Spleen (tissue), 13 donors: ENCODE data around the gene GPAT2. TPM values are rescaled to one million over a fixed set of nuclear protein-coding genes. Genes with fewer than 3 reads are reported as not detected.
"Not testable (repeated sequence)": the region's sequence is repeated elsewhere in the genome, so short reads cannot be mapped to it uniquely, and the experiment has no call there.

Experiments
- DNase-seq: peaks from one replicate; pipeline ENCODE4 v3.0.0-alpha.2; 2020
- H3K27ac ChIP-seq, 8 donors: fragments of 200-600 bp; sonication (generic) in 7 of 8; 1 replicate in 4 of 8; 2 replicates in 4 of 8; pipeline versions ENCODE4 v1.5.0 to v1.8.0; 2016 to 2021; ENCODE audit warnings: inconsistent platforms in 4 of 8, mild to moderate bottlenecking in 4 of 8, moderate library complexity in 1 of 8
- H3K27me3 ChIP-seq, 7 donors: fragments of 200-600 bp; sonication (generic) in 6 of 7; replicated peaks in 1 of 7; 1 replicate in 4 of 7; 2 replicates in 3 of 7; pipeline versions ENCODE4 v1.5.0 to v1.8.0; 2016 to 2021; ENCODE audit warnings: inconsistent platforms in 3 of 7, mild to moderate bottlenecking in 1 of 7
- H3K36me3 ChIP-seq, 6 donors: fragments of 200-600 bp; sonication (generic) in 5 of 6; 1 replicate in 4 of 6; 2 replicates in 2 of 6; pipeline versions ENCODE4 v1.5.0 to v1.8.0; 2016 to 2021; ENCODE audit warnings: inconsistent platforms in 2 of 6
- H3K4me1 ChIP-seq, 6 donors: fragments of 200-600 bp; sonication (generic) in 5 of 6; 1 replicate in 3 of 6; 2 replicates in 3 of 6; pipeline versions ENCODE4 v1.5.0 to v1.8.0; 2016 to 2021; ENCODE audit warnings: inconsistent platforms in 3 of 6
- H3K4me3 ChIP-seq, 8 donors: fragments of 200-600 bp; sonication (generic) in 7 of 8; 1 replicate in 4 of 8; 2 replicates in 4 of 8; pipeline versions ENCODE4 v1.5.0 to v1.8.0; 2016 to 2021; ENCODE audit warnings: inconsistent platforms in 4 of 8, mild to moderate bottlenecking in 4 of 8, moderate library complexity in 2 of 8
- H3K9me3 ChIP-seq, 8 donors: fragments of 200-600 bp; sonication (generic) in 7 of 8; 1 replicate in 4 of 8; 2 replicates in 4 of 8; pipeline versions ENCODE4 v1.5.0 to v1.8.0; 2016 to 2021; ENCODE audit warnings: inconsistent platforms in 4 of 8
- POLR2A ChIP-seq, 3 donors: fragments of 450-650 bp; IDR thresholded peaks; one replicate each; pipeline ENCODE4 v1.5.1; 2017; ENCODE audit warnings: antibody characterized with exemption in 3 of 3, mild to moderate bottlenecking in 1 of 3
- POLR2AphosphoS5 ChIP-seq, 3 donors: sonication (generic); formaldehyde crosslinking; IDR thresholded peaks; one replicate each; pipeline ENCODE4 v1.5.1; 2017; ENCODE audit warnings: antibody characterized with exemption in 3 of 3
- WGBS, 5 donors: extraction: QIAGEN DNeasy Blood & Tissue Kit in 3 of 5; methylation state at CpG; one replicate each; pipeline versions ENCODE4 v1.1.5 to v1.1.7; 2013 to 2018; 5-methylcytosine and 5-hydroxymethylcytosine counted together
- intact Hi-C: fragments of 100-400 bp; cut with DNase I; formaldehyde crosslinking; loops from one replicate; pipeline ENCODE4 v1.15.0; 2023; ENCODE audit warnings: low total_unique reads
- long read RNA-seq, 2 donors: transcript quantifications; one replicate each; lab custom pipeline, GENCODE V29; 2026
- polyA plus RNA-seq, 3 donors: library from polyadenylated mRNA; stranded (reverse); fragments of 200-250 nt; gene quantifications; one replicate each; pipeline ENCODE4 v1.2.1, GENCODE V29; 2013
- total RNA-seq, 7 donors: library from RNA; depleted of rRNA in 3 of 7; stranded (reverse); fragments of >200 nt in 3 of 7; fragmentation: NEBNext Ultra II Directional in 4 of 7; extraction: Animal tissue kit (Norgen Biotek cat#: 25700) in 4 of 7; gene quantifications; one replicate each; pipeline versions ENCODE4 v1.1.0 to v1.2.1, GENCODE V29; 2016 to 2021
- TF ChIP-seq, protein P1 (sequence below), 11 experiments: fragments of 200-600 bp in 7 of 11; fragments of 450-650 bp in 4 of 11; sonication (generic) in 4 of 11; IDR thresholded peaks in 8 of 11; conservative IDR thresholded peaks in 3 of 11; 1 replicate in 7 of 11; 2 replicates in 4 of 11; pipeline versions ENCODE4 v1.4.0 to v1.8.0; 2016 to 2021; ENCODE audit warnings: antibody characterized with exemption in 11 of 11, inconsistent platforms in 4 of 11, mild to moderate bottlenecking in 1 of 11
- donor health status: healthy with polysubstance abuse.
- donor health status: DM: no; HTN: no; CAD: no; lungs with moderate emphysema.
- donor health status: DM: no; HTN: no; CAD: no.
- donor health status: Bipolar disorder and iron deficiency.
- donor health status: healthy.
- donor health status: DM: no; HTN: no; CAD: no.
- donor health status: DM: yes; HTN: yes; CAD: no.

Gene GPAT2, protein sequence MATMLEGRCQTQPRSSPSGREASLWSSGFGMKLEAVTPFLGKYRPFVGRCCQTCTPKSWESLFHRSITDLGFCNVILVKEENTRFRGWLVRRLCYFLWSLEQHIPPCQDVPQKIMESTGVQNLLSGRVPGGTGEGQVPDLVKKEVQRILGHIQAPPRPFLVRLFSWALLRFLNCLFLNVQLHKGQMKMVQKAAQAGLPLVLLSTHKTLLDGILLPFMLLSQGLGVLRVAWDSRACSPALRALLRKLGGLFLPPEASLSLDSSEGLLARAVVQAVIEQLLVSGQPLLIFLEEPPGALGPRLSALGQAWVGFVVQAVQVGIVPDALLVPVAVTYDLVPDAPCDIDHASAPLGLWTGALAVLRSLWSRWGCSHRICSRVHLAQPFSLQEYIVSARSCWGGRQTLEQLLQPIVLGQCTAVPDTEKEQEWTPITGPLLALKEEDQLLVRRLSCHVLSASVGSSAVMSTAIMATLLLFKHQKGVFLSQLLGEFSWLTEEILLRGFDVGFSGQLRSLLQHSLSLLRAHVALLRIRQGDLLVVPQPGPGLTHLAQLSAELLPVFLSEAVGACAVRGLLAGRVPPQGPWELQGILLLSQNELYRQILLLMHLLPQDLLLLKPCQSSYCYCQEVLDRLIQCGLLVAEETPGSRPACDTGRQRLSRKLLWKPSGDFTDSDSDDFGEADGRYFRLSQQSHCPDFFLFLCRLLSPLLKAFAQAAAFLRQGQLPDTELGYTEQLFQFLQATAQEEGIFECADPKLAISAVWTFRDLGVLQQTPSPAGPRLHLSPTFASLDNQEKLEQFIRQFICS
- total RNA-seq = 10 to 100 TPM in 2 of 7 donors, 1 to 10 TPM in 5; 3.7 to 12.5 (median 8.8) TPM
- 1 to 10 TPM; 3.9 to 5.0 (median 4.7) TPM for polyA plus RNA-seq
- long read RNA-seq, donor 1 = 0 reads
- long read RNA-seq, donor 2 = 0 reads

DNA sequence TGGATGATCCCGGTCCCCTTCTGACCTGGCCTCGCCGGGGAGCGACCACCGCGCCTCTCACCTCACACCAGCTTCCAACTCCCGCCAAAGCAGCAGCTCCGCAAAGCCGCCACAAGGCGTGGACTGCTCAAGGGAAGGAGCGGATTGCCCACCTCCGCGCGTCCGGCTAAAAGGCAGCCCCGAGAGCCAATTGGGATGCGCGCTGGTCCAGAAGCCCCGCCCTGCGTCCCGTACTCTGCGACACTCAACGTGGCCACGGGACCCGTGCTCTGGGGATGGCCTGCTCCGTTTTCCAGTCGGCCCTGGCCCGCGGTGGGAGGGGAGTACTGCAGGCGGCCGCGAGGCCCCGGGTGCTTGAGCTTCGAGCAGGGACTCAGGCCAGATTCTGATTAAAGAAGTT lies at the start of gene GPAT2:
GPAT2 (minus strand) TSS at position 125 of the 400 bp plus-strand sequence. CDS start 2,557 bp downstream, outside the sequence.
- no CpG with 5 or more reads among the region's 34 CpGs for WGBS, 5 donors
- H3K27ac ChIP-seq, H3K9me3 ChIP-seq, H3K4me3 ChIP-seq, intact Hi-C loops, DNase-seq, H3K27me3 ChIP-seq, H3K36me3 ChIP-seq, H3K4me1 ChIP-seq: not testable (repeated sequence)

DNA sequence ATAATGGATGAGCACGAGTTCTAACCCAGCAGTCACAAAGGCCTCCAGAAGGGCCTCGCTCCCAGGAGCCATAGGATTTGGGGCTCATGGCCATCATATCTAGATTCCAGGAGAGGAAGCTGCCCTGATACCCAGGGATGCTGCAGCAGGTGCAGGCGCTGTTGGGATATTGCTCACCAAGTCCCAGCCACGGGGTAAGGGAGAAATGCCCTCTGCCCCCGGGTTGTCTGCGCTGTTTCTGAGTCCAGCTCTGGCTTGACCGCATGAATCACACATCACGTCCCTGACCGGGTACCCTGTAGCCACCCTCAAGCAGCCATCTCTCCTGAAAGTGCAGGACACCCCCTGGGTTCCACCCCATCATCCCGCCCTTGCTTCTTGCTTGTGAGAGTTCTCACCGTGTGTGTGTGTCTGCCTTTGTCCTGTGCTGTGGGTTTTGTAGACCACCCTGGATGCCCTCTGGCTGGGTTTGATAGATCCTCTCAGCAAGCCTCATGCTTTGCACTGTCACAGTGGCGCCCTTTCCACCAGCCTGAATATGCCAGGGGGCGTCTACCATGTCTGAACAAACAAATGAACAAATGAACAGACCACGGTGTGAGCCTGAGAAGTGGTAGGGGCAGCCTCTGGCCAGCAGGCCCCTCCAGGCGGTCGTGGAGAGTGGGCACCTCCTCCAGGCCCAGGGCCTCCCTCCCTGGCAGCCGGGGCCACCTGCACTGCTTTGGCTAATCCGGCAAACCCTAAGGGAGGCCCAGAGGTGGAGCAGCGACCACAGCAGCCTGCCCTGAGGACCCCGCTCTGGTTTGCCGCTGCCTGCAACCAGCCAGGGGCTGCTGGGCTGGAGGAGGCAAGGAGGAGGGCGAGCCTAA lies 49.5 kb upstream of the GPAT2 start:
- intact Hi-C loops = no loop called here
- 72 to 88% (median 85%) methylated on average over 19 to 22 of the region's 22 CpGs for WGBS, 5 donors
- peaks cover 0 to 41% (median 26%) of the 10 kb centered on the region in 6 donors for H3K4me1 ChIP-seq
- no peaks in the 10 kb centered on the region for H3K36me3 ChIP-seq
- peak overlapping the region in 6 of 8 donors; percentile 15 to 69 (median 61) for H3K27ac ChIP-seq
- DNase-seq = peak; percentile 68
- H3K9me3 ChIP-seq = no peaks in the 10 kb centered on the region
- TF ChIP-seq POLR2AphosphoS5 (IDR thresholded peaks at IDR 0.05) (no peak), POLR2A (IDR thresholded peaks at IDR 0.05) (no peak)
- TF ChIP-seq, protein P1, sequence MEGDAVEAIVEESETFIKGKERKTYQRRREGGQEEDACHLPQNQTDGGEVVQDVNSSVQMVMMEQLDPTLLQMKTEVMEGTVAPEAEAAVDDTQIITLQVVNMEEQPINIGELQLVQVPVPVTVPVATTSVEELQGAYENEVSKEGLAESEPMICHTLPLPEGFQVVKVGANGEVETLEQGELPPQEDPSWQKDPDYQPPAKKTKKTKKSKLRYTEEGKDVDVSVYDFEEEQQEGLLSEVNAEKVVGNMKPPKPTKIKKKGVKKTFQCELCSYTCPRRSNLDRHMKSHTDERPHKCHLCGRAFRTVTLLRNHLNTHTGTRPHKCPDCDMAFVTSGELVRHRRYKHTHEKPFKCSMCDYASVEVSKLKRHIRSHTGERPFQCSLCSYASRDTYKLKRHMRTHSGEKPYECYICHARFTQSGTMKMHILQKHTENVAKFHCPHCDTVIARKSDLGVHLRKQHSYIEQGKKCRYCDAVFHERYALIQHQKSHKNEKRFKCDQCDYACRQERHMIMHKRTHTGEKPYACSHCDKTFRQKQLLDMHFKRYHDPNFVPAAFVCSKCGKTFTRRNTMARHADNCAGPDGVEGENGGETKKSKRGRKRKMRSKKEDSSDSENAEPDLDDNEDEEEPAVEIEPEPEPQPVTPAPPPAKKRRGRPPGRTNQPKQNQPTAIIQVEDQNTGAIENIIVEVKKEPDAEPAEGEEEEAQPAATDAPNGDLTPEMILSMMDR (IDR thresholded peaks at IDR 0.05 in 8 of 11, conservative IDR thresholded peaks at IDR 0.05 in 3 of 11) = no peak
- no peak overlapping the region for H3K4me3 ChIP-seq
- no peaks in the 10 kb centered on the region for H3K27me3 ChIP-seq

DNA sequence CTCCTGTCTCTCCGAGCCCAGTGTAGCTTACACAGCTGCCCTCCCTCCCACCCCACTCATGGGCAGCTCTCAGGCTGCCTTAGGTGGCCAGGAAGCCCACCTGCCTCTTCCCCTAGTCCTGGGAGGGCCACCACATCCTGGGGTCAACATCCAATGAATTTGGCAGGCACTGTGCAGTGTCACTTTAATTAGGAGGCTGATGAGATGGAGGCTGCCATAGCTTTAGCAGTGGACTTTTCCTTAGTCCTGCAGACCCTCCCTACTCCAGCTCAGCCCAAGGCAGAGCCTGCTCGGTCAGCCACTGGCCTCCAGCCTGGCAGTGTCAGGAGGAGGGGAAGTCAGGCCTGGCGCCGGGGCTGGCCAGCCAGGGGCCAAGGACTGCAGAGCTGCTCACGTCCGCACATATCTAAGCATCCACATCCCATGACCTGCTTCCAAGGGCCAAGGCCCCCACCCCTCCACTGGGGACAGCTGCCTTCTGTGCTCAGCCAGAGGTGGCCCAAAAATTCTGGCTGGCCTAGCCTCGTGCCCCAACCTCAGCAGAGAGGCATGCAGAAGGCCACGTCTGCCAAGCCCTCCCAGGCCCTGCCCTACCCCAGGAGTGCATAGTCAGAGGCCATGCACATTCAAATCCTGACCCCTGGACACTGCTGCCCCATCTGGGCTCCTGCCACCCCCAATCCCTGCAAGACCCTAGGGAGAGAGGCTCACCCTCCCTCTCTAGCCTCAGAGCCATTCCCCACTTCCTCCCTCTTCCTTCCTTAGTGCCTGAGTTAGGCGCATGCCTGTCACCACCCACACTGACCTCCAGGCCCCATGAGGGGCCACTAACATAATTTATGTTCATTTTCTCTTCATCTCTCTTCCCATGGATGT lies 48.6 kb upstream of the GPAT2 start:
- TF ChIP-seq, protein P1 (IDR thresholded peaks at IDR 0.05 in 8 of 11, conservative IDR thresholded peaks at IDR 0.05 in 3 of 11) = no peak
- TF ChIP-seq POLR2A (IDR thresholded peaks at IDR 0.05) (no peak), POLR2AphosphoS5 (IDR thresholded peaks at IDR 0.05) (peak in 2 of 3 donors; percentile 67 to 75)
- no peaks in the 10 kb centered on the region for H3K36me3 ChIP-seq
- intact Hi-C loops = no loop called here
- WGBS, 5 donors = 31 to 60% (median 57%) methylated on average over 5 to 9 of the region's 9 CpGs
- no peak overlapping the region for H3K4me3 ChIP-seq
- H3K27me3 ChIP-seq = no peaks in the 10 kb centered on the region
- H3K9me3 ChIP-seq = no peaks in the 10 kb centered on the region
- DNase-seq = peak; percentile 86
- peaks cover 0 to 41% (median 26%) of the 10 kb centered on the region in 6 donors for H3K4me1 ChIP-seq
- H3K27ac ChIP-seq = peak overlapping the region in 5 of 8 donors; percentile 51 to 69 (median 65)
